Measurements from ENCODE around the gene FBL.

Gene FBL

GRCh38 chr19:39867952-39868351 lies 21.8 kb upstream of the FBL start:
- Histone ChIP-seq H3K9me3 (no peaks in the 10 kb centered on the region), H3K27me3 (peaks cover 0 to 5% of the 10 kb centered on the region in 2 donors), H3K27ac (no peak overlapping the region), H3K36me3 (no peaks in the 10 kb centered on the region), H3K4me1 (no peaks in the 10 kb centered on the region), H3K4me3 (no peak overlapping the region)
- no peak for TF ChIP-seq CTCF (IDR thresholded peaks at IDR 0.05)
- intact Hi-C loops (cut with DNase I; ENCODE audit: low total_unique reads), result no loop called here
- no peak for DNase-seq

GRCh38 chr19:39867133-39867532 lies 21.0 kb upstream of the FBL start:
- H3K9me3 ChIP-seq, result no peaks in the 10 kb centered on the region
- H3K27me3 ChIP-seq, result peaks cover 0 to 5% of the 10 kb centered on the region in 2 donors
- intact Hi-C loops (cut with DNase I; ENCODE audit: low total_unique reads), result no loop called here
- no peak overlapping the region for H3K4me3 ChIP-seq
- no peak for DNase-seq
- H3K27ac ChIP-seq, result no peak overlapping the region
- no peaks in the 10 kb centered on the region for H3K36me3 ChIP-seq
- no peak for TF ChIP-seq CTCF (IDR thresholded peaks at IDR 0.05)
- no peaks in the 10 kb centered on the region for H3K4me1 ChIP-seq

- Histone ChIP-seq H3K4me1 (no peaks in the 10 kb centered on the region), H3K27me3 (peaks cover 0 to 5% of the 10 kb centered on the region in 2 donors), H3K27ac (no peak overlapping the region), H3K36me3 (no peaks in the 10 kb centered on the region), H3K4me3 (no peak overlapping the region), H3K9me3 (no peaks in the 10 kb centered on the region)
- DNase-seq, result no peak
- no peak for TF ChIP-seq CTCF (IDR thresholded peaks at IDR 0.05)
- intact Hi-C loops (cut with DNase I; ENCODE audit: low total_unique reads), result no loop called here
Measured at GRCh38 chr19:39865953-39866352, 19.8 kb upstream of the FBL start.

GRCh38 chr19:39865186-39865585 lies 19.0 kb upstream of the FBL start:
- Histone ChIP-seq H3K27ac (no peak overlapping the region), H3K27me3 (peaks cover 0 to 3% of the 10 kb centered on the region in 2 donors), H3K9me3 (no peaks in the 10 kb centered on the region), H3K36me3 (no peaks in the 10 kb centered on the region), H3K4me3 (no peak overlapping the region), H3K4me1 (no peaks in the 10 kb centered on the region)
- intact Hi-C loops (cut with DNase I; ENCODE audit: low total_unique reads), result no loop called here
- no peak for DNase-seq
- TF ChIP-seq CTCF (IDR thresholded peaks at IDR 0.05), result no peak

GRCh38 chr19:39864118-39864517 lies 17.9 kb upstream of the FBL start:
- TF ChIP-seq CTCF (IDR thresholded peaks at IDR 0.05), result no peak
- Histone ChIP-seq H3K4me1 (no peaks in the 10 kb centered on the region), H3K27me3 (no peaks in the 10 kb centered on the region), H3K9me3 (no peaks in the 10 kb centered on the region), H3K27ac (no peak overlapping the region), H3K36me3 (no peaks in the 10 kb centered on the region), H3K4me3 (no peak overlapping the region)
- intact Hi-C loops (cut with DNase I; ENCODE audit: low total_unique reads), result no loop called here
- DNase-seq, result no peak

GRCh38 chr19:39858541-39858940 lies 12.4 kb upstream of the FBL start:
- no peak for DNase-seq
- H3K36me3 ChIP-seq, result no peaks in the 10 kb centered on the region
- no peak overlapping the region for H3K4me3 ChIP-seq
- no peak for TF ChIP-seq CTCF (IDR thresholded peaks at IDR 0.05)
- intact Hi-C loops (cut with DNase I; ENCODE audit: low total_unique reads), result no loop called here
- peaks cover 0 to 4% (median 0%) of the 10 kb centered on the region in 3 donors for H3K9me3 ChIP-seq
- H3K27me3 ChIP-seq, result no peaks in the 10 kb centered on the region
- no peak overlapping the region for H3K27ac ChIP-seq
- no peaks in the 10 kb centered on the region for H3K4me1 ChIP-seq

Measured in tibial artery (tissue), 4 donors.